Tibial artery (tissue), 4 donors: ENCODE results near the gene ELOVL1.

Source experiments
- DNase-seq, 2 donors: peaks; one replicate each; pipeline ENCODE4 v3.0.0-alpha.2; 2019
- H3K27ac ChIP-seq, 2 donors: fragments of 200-600 bp; sonication (generic) in 1 of 2; 1 replicate in 1 of 2; 2 replicates in 1 of 2; pipeline ENCODE4 v1.5.1; 2018 to 2019; ENCODE audit warnings: mild to moderate bottlenecking in 1 of 2
- H3K27me3 ChIP-seq, 2 donors: fragments of 200-600 bp; sonication (generic) in 1 of 2; one replicate each; pipeline versions ENCODE4 v1.5.1 to v1.6.0; 2016 to 2019
- H3K36me3 ChIP-seq, 3 donors: fragments of 200-600 bp; sonication (generic) in 2 of 3; one replicate each; pipeline ENCODE4 v1.5.1; 2016 to 2019; ENCODE audit warnings: mild to moderate bottlenecking in 2 of 3
- H3K4me1 ChIP-seq, 4 donors: fragments of 200-600 bp; sonication (generic) in 2 of 4; 1 replicate in 3 of 4; 2 replicates in 1 of 4; pipeline ENCODE4 v1.5.1; 2016 to 2019
- H3K4me3 ChIP-seq, 2 donors: fragments of 200-600 bp; sonication (generic) in 1 of 2; 1 replicate in 1 of 2; 2 replicates in 1 of 2; pipeline ENCODE4 v1.5.1; 2018 to 2019; ENCODE audit warnings: mild to moderate bottlenecking in 2 of 2
- H3K9me3 ChIP-seq, 3 donors: fragments of 200-600 bp; sonication (generic) in 1 of 3; one replicate each; pipeline ENCODE4 v1.5.1; 2016 to 2019
- CTCF ChIP-seq, 2 experiments: fragments of 200-600 bp in 1 of 2; fragments of 450-650 bp in 1 of 2; IDR thresholded peaks; one replicate each; pipeline ENCODE4 v1.5.1; 2017 to 2019; ENCODE audit warnings: antibody characterized with exemption in 2 of 2, mild to moderate bottlenecking in 1 of 2, moderate library complexity in 1 of 2
- intact Hi-C: fragments of 100-400 bp; cut with DNase I; formaldehyde crosslinking; loops from one replicate; pipeline ENCODE4 v1.15.0; 2023; ENCODE audit warnings: low total_unique reads

The ELOVL1 gene

GRCh38 chr1:43386676-43387075, 18.9 kb upstream of the ELOVL1 start:
- H3K27me3 ChIP-seq = no peaks in the 10 kb centered on the region
- H3K36me3 ChIP-seq = peaks cover 44 to 57% (median 56%) of the 10 kb centered on the region in 3 donors
- H3K4me3 ChIP-seq = no peak overlapping the region
- H3K27ac ChIP-seq = no peak overlapping the region
- H3K4me1 ChIP-seq = peaks cover 0 to 33% (median 26%) of the 10 kb centered on the region in 4 donors
- intact Hi-C loops = loop anchor here (5.0 to 10.0 kb wide), 2 partner anchors 34 to 162 kb away; no protein-coding TSS in a partner anchor
- no peak for TF ChIP-seq CTCF (IDR thresholded peaks at IDR 0.05)
- no peak for DNase-seq
- H3K9me3 ChIP-seq = no peaks in the 10 kb centered on the region

- no peaks in the 10 kb centered on the region for H3K9me3 ChIP-seq
- H3K4me3 ChIP-seq = no peak overlapping the region
- H3K36me3 ChIP-seq = peaks cover 44 to 83% (median 59%) of the 10 kb centered on the region in 3 donors
- no peak for TF ChIP-seq CTCF (IDR thresholded peaks at IDR 0.05)
- H3K27ac ChIP-seq = no peak overlapping the region
- intact Hi-C loops = loop anchor here (10.0 kb wide), 1 partner anchor 159 kb away; no protein-coding TSS in a partner anchor
- peaks cover 0 to 14% (median 9%) of the 10 kb centered on the region in 4 donors for H3K4me1 ChIP-seq
- no peak for DNase-seq
- no peaks in the 10 kb centered on the region for H3K27me3 ChIP-seq
These were observed 15.6 kb upstream of the ELOVL1 start for GRCh38 chr1:43383449-43383848.

GRCh38 chr1:43382027-43382779, 14.4 kb upstream of the ELOVL1 start:
- no peak overlapping the region for H3K27ac ChIP-seq
- peaks cover 39 to 83% (median 57%) of the 10 kb centered on the region in 3 donors for H3K36me3 ChIP-seq

GRCh38 chr1:43381612-43382011, 13.8 kb upstream of the ELOVL1 start:
- DNase-seq = peak in 1 of 2 donors; percentile 36
- intact Hi-C loops = loop anchor here (10.0 kb wide), 1 partner anchor 157 kb away; no protein-coding TSS in a partner anchor
- H3K9me3 ChIP-seq = no peaks in the 10 kb centered on the region
- no peaks in the 10 kb centered on the region for H3K27me3 ChIP-seq
- no peak for TF ChIP-seq CTCF (IDR thresholded peaks at IDR 0.05)
- H3K27ac ChIP-seq = no peak overlapping the region
- peaks cover 33 to 77% (median 51%) of the 10 kb centered on the region in 3 donors for H3K36me3 ChIP-seq
- H3K4me3 ChIP-seq = no peak overlapping the region
- no peaks in the 10 kb centered on the region for H3K4me1 ChIP-seq

More at GRCh38 chr1:43382027-43382779, 14.4 kb upstream of the ELOVL1 start:
- no peak for TF ChIP-seq CTCF (IDR thresholded peaks at IDR 0.05)
- Histone ChIP-seq H3K4me1 (peaks cover 0 to 1% (median 0%) of the 10 kb centered on the region in 4 donors), H3K4me3 (no peak overlapping the region), H3K27me3 (no peaks in the 10 kb centered on the region), H3K9me3 (no peaks in the 10 kb centered on the region)
- intact Hi-C loops = loop anchor here (10.0 kb wide), 1 partner anchor 157 kb away; no protein-coding TSS in a partner anchor
- DNase-seq = no peak

GRCh38 chr1:43379476-43379875, 11.7 kb upstream of the ELOVL1 start:
- no peaks in the 10 kb centered on the region for H3K4me1 ChIP-seq

More at GRCh38 chr1:43379476-43379875, 11.7 kb upstream of the ELOVL1 start:
- peaks cover 12 to 55% (median 33%) of the 10 kb centered on the region in 3 donors for H3K36me3 ChIP-seq
- H3K4me3 ChIP-seq = no peak overlapping the region
- intact Hi-C loops = no loop called here
- TF ChIP-seq CTCF (IDR thresholded peaks at IDR 0.05) = no peak
- DNase-seq = no peak
- H3K9me3 ChIP-seq = no peaks in the 10 kb centered on the region
- H3K27ac ChIP-seq = no peak overlapping the region
- no peaks in the 10 kb centered on the region for H3K27me3 ChIP-seq
